ENCODE results near the gene STX8.

DNA sequence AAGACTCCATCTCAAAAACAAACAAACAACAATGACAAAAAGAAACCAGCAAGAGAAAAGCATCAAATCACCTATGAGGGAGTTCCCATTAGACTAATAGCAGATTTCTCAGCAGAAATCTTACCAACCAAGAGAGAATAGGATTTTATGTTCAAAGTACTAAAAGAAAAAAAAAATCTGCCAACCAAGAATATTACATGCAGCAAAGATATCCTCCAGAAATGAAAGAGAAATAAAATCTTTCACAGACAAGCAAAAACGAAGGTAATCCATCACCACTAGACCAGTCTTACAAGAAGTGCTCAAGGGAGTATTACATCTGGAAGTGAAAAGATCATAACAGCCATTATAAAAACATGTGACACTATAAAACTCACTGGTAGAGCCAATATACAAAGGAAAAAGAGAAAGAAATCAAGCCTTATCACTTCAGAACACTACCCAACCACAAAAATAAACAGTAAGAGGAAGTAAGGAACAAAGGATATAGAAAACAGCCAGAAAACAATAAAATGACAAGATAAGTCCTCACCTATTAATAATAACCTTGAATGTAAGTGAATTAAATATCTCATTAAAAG, 66.3 kb downstream of the STX8 start:
- no peak for TF ChIP-seq CTCF (IDR thresholded peaks at IDR 0.05; ENCODE audit: insufficient read depth, low read depth, low read length)
- TF ChIP-seq EZH2 (IDR thresholded peaks at IDR 0.05; ENCODE audit: insufficient read depth, low read length): no peak

Measured in astrocyte (in vitro differentiated cells and primary cell).